DMS 273 (cell line): ENCODE results near the gene LRP1-AS.

Experiments
- DNase-seq: peaks from one replicate; lab custom pipeline; 2025; ENCODE audit not compliant: unreplicated experiment; lab: John Stamatoyannopoulos, UW

The LRP1-AS gene

GRCh38 chr12:57142121-57142520 is 5.3 kb downstream of the LRP1-AS start:
- no peak for DNase-seq

GRCh38 chr12:57141249-57141648 is 6.2 kb downstream of the LRP1-AS start:
- no peak for DNase-seq

GRCh38 chr12:57139796-57140649 is 7.4 kb downstream of the LRP1-AS start:
- DNase-seq = no peak

DNA sequence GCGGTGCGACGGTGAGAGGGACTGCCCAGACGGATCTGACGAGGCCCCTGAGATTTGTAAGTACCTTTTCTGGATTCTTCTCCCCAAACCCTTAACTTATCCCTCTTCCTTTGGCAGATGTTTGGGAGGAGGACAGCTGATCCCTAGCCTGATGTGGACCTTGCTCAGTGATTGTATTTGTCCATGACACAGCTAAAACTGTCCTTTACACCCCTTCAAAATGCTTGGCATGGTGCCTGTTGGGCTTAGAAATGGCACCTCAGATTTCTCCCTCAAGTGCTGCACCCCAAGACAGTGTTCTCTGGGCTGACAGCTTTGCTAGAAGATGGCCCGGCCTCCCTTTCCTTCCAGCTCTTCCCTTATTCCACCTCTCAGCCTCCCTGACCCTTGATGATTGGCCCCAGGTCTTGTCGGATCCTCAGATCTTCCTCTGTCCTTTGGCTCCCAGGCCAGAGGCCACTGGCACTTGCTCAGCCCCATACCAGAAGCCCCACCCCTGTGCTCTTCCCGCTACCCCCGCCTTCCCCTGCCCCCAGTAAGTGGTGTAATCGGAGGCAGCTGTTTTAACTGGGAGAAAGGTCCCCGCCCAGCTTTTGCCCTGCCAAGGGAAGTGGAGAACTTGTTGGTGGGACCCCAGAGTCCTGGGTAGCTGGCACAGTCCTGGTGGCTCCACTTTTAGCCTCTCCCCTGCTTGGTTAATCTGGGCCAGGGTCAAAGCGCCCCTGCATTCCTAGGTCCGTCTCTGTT is 8.7 kb downstream of the LRP1-AS start:
- DNase-seq = peak; percentile 49

DNA sequence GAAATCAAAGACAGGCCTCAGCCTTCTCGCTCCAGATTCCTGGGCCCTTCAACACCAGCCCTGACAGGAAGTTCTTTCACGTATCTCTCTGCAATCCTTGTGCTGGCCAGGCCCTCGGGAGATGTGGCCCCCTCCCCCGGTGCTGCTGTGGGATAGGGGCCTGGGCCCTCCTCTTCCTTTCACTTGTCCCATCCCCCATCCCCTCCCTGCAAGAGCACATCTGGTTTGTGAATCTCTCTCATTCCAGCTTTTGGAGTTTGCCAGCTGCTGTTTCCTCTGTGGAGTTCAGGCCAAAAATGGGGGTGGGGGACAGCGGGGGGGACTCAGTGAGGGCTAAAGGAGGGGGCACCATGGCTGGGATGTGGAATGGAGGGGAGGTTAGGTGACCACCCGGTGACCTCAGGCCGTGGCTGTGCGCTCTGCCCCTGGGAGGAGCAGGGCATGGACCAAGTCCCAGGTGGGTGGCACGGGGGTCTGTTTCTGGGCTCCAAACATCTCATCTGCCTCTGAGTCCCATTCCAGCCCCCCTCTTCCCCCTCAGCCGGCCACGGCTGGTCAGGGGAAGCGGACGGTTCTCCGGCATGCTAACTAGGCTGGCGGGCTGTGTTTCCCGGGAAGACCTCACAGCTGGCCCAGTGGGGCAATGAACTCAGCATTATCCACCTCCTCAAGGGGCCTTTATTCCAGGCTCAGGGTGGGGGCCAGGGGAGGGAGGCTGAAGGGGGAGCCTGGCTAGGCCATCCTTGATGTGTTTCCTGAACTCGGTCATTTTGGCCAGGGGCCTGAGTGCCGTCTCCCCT is 11.7 kb downstream of the LRP1-AS start:
- no peak for DNase-seq

DNA sequence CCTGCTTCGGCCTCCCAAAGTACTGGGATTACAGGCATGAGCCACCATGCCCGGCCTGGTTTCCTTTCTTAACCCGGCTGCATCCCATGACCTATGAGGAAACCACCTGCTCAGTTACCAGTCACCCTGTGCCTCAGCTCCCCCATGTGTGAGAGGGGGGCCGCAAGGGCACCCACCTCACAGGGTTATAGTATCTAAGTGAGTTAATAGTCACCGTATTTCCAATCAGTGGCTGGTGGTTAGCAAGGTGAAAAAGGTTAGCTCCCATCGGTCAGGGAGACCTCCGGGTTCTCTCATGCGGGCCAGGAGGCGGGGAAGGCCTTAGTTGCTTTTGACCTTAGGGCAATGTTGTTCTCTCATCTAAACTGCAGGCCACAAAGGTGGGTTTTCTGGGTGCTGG is 12.5 kb downstream of the LRP1-AS start:
- DNase-seq = no peak

DNA sequence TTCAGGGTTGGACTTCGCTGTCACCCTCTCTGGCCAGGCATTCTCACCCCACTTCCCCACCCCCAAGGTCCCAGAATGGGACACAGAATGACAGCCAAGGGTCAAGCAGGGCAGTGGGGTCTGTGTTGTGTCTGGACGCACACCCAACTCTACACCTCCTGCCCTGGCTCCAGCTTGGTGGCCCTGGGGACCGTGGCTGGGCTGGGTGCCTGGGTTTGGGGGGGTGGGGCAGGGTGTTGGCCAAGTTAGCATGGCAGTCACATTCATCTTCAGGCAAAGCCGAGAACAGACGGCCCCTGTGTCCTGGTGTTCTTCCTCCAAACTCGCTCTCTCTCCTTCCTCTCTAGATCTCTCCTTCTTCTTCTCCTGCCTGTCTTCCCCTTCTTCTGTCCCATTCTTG is 13.5 kb downstream of the LRP1-AS start:
- no peak for DNase-seq

DNA sequence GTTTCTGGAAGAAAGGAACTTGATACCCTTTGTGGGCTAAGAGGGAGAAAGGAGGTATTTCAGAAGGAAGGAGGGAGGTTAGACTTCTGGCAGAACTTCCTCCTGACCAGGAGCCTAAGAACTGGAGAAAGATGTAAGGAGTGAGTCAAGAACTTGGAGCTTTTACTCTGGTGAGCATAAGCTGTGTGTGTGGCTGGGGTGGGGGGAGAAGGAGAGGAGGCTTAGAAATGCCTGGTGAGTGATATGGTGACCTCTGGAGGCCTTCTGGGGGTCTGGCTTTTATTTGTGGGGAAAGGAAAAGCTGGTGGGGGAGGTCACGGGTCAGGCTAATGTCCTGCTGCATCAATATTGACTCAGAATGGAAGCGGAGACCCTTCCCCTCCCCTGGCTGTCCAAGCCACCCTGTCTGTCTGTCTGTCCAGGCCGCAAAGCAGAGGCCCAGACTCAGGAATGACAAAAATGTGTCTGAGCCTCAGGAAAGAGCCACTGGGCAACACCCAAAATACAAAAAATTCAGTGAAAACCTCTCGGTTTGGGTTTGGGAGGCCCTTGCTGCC is 14.3 kb downstream of the LRP1-AS start:
- no peak for DNase-seq

- DNase-seq = no peak
Observed at GRCh38 chr12:57131896-57132744, 15.3 kb downstream of the LRP1-AS start.

- DNase-seq = no peak
Observed at GRCh38 chr12:57130941-57131340, 16.5 kb downstream of the LRP1-AS start.

GRCh38 chr12:57129889-57130288 is 17.5 kb downstream of the LRP1-AS start:
- no peak for DNase-seq

DNA sequence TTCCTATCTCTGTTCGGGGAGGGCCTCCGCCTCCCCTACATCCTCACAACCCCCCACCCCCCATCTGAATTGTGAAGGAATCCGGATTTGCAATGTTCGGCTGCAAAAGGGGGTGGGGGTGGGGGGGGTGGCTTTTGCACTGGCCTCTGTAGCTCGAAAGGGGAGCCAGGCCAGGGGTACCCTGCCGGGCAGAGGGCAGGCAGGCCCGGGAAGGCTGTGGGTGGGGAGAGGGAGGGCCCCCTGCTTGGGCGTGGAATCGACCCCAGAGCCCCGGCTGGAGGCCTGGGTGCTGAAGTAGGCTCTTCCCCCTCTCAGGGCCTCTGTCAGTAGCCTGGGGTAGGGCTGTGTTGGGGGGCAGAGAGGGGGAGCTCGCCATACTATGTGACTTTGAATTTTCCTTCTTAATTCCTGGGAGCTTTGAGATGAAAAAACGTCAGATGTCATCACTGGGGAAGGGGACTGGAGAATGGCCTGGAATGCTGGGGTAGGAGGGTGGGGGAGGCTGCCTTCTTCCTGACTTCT is 18.0 kb downstream of the LRP1-AS start:
- no peak for DNase-seq

DNA sequence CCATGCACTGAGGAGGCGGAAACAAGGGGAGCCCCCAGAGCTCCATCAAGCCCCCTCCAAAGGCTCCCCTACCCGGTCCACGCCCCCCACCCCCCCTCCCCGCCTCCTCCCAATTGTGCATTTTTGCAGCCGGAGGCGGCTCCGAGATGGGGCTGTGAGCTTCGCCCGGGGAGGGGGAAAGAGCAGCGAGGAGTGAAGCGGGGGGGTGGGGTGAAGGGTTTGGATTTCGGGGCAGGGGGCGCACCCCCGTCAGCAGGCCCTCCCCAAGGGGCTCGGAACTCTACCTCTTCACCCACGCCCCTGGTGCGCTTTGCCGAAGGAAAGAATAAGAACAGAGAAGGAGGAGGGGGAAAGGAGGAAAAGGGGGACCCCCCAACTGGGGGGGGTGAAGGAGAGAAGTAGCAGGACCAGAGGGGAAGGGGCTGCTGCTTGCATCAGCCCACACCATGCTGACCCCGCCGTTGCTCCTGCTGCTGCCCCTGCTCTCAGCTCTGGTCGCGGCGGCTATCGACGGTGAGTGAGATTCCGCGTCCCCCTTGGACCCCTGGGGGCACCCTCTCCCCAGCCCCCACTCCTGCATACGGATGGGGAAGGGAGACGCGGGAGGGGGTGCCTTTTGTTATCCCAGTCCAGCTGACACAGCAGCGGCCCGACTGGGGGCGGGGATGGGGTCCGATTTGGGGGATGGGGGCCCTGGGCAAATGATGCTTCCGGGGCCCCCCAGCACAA is 18.7 kb downstream of the LRP1-AS start:
- DNase-seq = no peak

- DNase-seq = peak; percentile 84
Observed at GRCh38 chr12:57127726-57128518, 19.5 kb downstream of the LRP1-AS start, which contains the start of gene LRP1. Gene LRP1, plus strand, starts transcription at chr12:57128483. Its CDS starts 482 bp downstream, at chr12:57128965.

GRCh38 chr12:57127101-57127725 is 20.2 kb downstream of the LRP1-AS start:
- DNase-seq = peak; percentile 54

DNA sequence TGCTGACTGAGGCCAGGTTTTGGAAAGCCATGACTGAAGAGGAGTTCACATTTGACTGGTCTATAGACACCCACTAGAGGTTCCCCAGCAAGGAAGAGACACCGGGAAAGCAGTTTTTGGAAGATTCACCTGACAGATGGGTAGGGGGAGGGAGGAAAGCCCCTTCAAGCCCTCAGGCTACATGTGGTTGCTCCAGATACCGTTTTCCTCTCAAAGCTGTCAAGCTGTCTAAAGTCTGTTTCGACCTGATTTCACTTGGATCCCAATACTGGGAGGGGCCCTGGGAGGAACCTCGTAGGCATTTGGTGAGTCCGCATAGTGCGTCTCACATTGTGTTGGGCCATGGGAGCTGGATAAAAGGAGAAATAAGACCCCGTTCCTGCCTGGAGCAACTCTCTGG is 20.9 kb downstream of the LRP1-AS start:
- DNase-seq = peak; percentile 52

GRCh38 chr12:57126061-57126460 is 21.4 kb downstream of the LRP1-AS start:
- DNase-seq = no peak
